ENCODE results near the gene RNF32. TPM values are rescaled to one million over a fixed set of nuclear protein-coding genes. Genes with fewer than 3 reads are reported as not detected.

RNF32 gene
- total and polyA plus RNA-seq, 4 donors = 1.5 to 3.9 (median 3.1) TPM

DNA sequence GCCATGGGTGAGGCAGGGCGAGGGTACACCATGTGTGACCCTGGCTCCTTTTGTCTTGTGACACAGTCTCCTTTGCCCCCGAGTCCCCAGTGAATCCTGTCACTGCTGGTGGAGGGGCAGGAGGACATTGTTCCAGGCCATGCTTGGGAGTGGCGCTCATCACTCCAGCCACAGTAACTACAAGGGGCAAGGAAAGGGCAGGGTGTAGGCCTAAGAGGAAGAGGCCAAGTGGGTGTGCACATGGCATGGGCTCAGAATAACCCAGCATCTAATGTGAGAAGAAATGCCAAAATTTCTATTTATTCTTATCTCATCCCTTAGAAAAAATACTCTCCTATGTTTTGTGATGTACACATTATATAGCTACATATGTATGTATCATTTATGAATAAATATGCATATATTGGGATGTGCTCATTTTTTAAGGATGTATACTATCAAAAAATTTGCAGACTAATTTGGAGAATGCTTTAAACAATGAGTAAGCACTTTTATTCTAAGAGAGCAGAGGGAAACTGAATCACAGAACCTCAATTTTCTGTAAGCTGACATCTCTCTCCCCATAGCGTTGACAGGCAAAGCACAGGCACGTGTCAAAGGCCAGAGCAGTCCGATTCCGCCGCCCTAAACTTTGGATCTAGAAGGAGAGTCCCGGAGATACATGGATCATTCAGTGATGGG, 36.9 kb downstream of the RNF32 start:
- Histone ChIP-seq H3K27me3 (ENCODE audit: control insufficient read depth in 3 of 3, insufficient read depth in 3 of 3, low read length in 2 of 3) (no peaks in the 10 kb centered on the region), H3K27ac (ENCODE audit: low read depth in 1 of 2, low read length in 1 of 2) (no peak overlapping the region), H3K4me3 (no peak overlapping the region), H3K9ac (ENCODE audit: insufficient read depth in 1 of 2, low read length in 2 of 2) (no peak overlapping the region), H3K9me3 (ENCODE audit: control insufficient read depth in 4 of 4, insufficient read depth in 3 of 4, low read length in 3 of 4) (no peaks in the 10 kb centered on the region), H3K36me3 (ENCODE audit: control insufficient read depth in 4 of 4, insufficient read depth in 4 of 4, low read length in 4 of 4) (peaks cover 11 to 26% (median 18%) of the 10 kb centered on the region in 4 donors), H3K4me1 (ENCODE audit: control insufficient read depth in 5 of 5, insufficient read depth in 5 of 5, low read length in 5 of 5) (no peaks in the 10 kb centered on the region)
- DNase-seq = no peak
- TF ChIP-seq, protein P1, sequence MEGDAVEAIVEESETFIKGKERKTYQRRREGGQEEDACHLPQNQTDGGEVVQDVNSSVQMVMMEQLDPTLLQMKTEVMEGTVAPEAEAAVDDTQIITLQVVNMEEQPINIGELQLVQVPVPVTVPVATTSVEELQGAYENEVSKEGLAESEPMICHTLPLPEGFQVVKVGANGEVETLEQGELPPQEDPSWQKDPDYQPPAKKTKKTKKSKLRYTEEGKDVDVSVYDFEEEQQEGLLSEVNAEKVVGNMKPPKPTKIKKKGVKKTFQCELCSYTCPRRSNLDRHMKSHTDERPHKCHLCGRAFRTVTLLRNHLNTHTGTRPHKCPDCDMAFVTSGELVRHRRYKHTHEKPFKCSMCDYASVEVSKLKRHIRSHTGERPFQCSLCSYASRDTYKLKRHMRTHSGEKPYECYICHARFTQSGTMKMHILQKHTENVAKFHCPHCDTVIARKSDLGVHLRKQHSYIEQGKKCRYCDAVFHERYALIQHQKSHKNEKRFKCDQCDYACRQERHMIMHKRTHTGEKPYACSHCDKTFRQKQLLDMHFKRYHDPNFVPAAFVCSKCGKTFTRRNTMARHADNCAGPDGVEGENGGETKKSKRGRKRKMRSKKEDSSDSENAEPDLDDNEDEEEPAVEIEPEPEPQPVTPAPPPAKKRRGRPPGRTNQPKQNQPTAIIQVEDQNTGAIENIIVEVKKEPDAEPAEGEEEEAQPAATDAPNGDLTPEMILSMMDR (IDR thresholded peaks at IDR 0.05; ENCODE audit: control extremely low read depth, extremely low read depth) = no peak
- 97% methylated on average over 9 of the region's 9 CpGs for WGBS, 2 donors
- ATAC-seq (ENCODE audit: insufficient read depth, low FRiP score) = no peak

DNA sequence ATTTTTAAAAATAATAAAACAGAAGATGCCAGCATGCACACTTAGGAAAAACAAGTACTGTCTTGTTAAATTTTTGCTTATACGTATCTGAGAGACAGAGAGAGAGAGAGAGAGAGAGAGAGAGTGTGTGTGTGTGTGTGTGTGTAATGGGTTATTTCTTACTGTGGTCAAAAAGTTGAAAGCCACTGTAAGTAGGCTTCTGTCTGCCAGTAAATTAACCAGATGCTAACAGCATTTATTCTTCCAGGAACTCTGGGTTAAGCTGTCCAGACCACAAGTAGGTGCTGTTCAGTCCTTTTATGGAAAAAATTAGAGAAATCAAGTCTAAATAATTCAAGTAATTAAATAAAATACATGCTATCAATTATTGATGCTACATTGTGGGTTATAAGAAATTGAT, 39.7 kb downstream of the RNF32 start:
- DNase-seq (no peak), ATAC-seq (ENCODE audit: insufficient read depth, low FRiP score) (no peak)
- Histone ChIP-seq H3K9me3 (ENCODE audit: control insufficient read depth in 4 of 4, insufficient read depth in 3 of 4, low read length in 3 of 4) (no peaks in the 10 kb centered on the region), H3K27ac (ENCODE audit: low read depth in 1 of 2, low read length in 1 of 2) (no peak overlapping the region), H3K4me1 (ENCODE audit: control insufficient read depth in 5 of 5, insufficient read depth in 5 of 5, low read length in 5 of 5) (no peaks in the 10 kb centered on the region), H3K36me3 (ENCODE audit: control insufficient read depth in 4 of 4, insufficient read depth in 4 of 4, low read length in 4 of 4) (peaks cover 10 to 25% (median 19%) of the 10 kb centered on the region in 4 donors), H3K4me3 (no peak overlapping the region), H3K9ac (ENCODE audit: insufficient read depth in 1 of 2, low read length in 2 of 2) (no peak overlapping the region), H3K27me3 (ENCODE audit: control insufficient read depth in 3 of 3, insufficient read depth in 3 of 3, low read length in 2 of 3) (no peaks in the 10 kb centered on the region)
- TF ChIP-seq, protein P1 (IDR thresholded peaks at IDR 0.05; ENCODE audit: control extremely low read depth, extremely low read depth) = no peak
- 87 to 94% methylated on average over 1 of the region's 1 CpG for WGBS, 2 donors

DNA sequence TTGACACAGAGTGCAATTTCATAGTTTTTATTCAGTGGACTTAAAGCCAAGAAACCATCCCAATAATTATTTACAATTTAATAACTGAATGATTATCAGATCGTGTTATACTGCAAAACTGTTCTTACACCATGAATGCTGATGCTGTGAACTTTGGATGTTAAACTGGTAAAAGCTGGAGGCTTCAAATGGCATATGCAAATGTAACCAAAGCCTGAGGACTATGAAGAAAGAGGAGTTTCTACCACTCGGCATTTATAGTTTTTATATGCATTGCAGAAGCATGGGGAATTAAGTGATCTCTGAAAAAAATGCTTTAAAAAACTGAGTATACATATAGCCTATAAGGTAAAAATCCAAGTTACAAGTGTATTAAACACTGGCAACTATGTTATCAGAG, 42.4 kb downstream of the RNF32 start:
- DNase-seq = no peak
- TF ChIP-seq, protein P1 (IDR thresholded peaks at IDR 0.05; ENCODE audit: control extremely low read depth, extremely low read depth) = no peak
- Histone ChIP-seq H3K4me1 (ENCODE audit: control insufficient read depth in 5 of 5, insufficient read depth in 5 of 5, low read length in 5 of 5) (no peaks in the 10 kb centered on the region), H3K9me3 (ENCODE audit: control insufficient read depth in 4 of 4, insufficient read depth in 3 of 4, low read length in 3 of 4) (no peaks in the 10 kb centered on the region), H3K27me3 (ENCODE audit: control insufficient read depth in 3 of 3, insufficient read depth in 3 of 3, low read length in 2 of 3) (no peaks in the 10 kb centered on the region), H3K27ac (ENCODE audit: low read depth in 1 of 2, low read length in 1 of 2) (no peak overlapping the region), H3K4me3 (no peak overlapping the region), H3K9ac (ENCODE audit: insufficient read depth in 1 of 2, low read length in 2 of 2) (no peak overlapping the region), H3K36me3 (ENCODE audit: control insufficient read depth in 4 of 4, insufficient read depth in 4 of 4, low read length in 4 of 4) (peaks cover 5 to 17% (median 13%) of the 10 kb centered on the region in 4 donors)
- ATAC-seq (ENCODE audit: insufficient read depth, low FRiP score) = no peak
- 91 to 93% methylated on average over 2 of the region's 2 CpGs for WGBS, 2 donors

DNA sequence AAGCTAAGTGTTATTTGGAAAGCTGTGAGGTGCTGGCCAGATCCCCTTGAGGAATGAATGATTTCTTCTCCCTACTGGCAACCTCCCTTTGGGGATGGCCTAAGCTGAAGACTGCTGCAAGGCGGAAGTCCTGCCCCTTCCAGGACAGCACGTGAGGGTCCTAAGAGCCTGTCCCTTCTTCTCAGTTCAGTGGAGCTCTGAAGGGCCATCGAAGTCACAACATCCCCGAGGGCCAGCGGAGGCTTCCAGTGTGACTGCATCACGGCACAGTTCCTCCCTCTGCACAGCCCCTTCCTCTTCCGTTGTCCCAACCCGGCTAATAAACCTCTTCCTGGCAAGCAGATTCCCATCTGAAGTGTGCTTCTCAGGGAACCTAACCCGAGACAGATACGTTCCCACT, 43.7 kb downstream of the RNF32 start:
- 91 to 92% methylated on average over 10 of the region's 10 CpGs for WGBS, 2 donors
- no peaks in the 10 kb centered on the region for H3K27me3 ChIP-seq (ENCODE audit: control insufficient read depth in 3 of 3, insufficient read depth in 3 of 3, low read length in 2 of 3)
- no peaks in the 10 kb centered on the region for H3K4me1 ChIP-seq (ENCODE audit: control insufficient read depth in 5 of 5, insufficient read depth in 5 of 5, low read length in 5 of 5)
- peaks cover 0 to 12% (median 6%) of the 10 kb centered on the region in 4 donors for H3K36me3 ChIP-seq (ENCODE audit: control insufficient read depth in 4 of 4, insufficient read depth in 4 of 4, low read length in 4 of 4)
- DNase-seq (no peak), ATAC-seq (ENCODE audit: insufficient read depth, low FRiP score) (no peak)
- no peak overlapping the region for H3K4me3 ChIP-seq
- H3K9ac ChIP-seq (ENCODE audit: insufficient read depth in 1 of 2, low read length in 2 of 2) = no peak overlapping the region
- H3K27ac ChIP-seq (ENCODE audit: low read depth in 1 of 2, low read length in 1 of 2) = no peak overlapping the region
- TF ChIP-seq, protein P1 (IDR thresholded peaks at IDR 0.05; ENCODE audit: control extremely low read depth, extremely low read depth) = no peak
- H3K9me3 ChIP-seq (ENCODE audit: control insufficient read depth in 4 of 4, insufficient read depth in 3 of 4, low read length in 3 of 4) = no peaks in the 10 kb centered on the region
